Kidney tubule cell (primary cell): Measurements from ENCODE around the gene ITK.
A peak's percentile ranks its signal among the peaks of the same experiment; 100 is the strongest.
"Not testable (repeated sequence)": the region's sequence is repeated elsewhere in the genome, so short reads cannot be mapped to it uniquely, and the experiment has no call there.

ENCODE experiments used
- DNase-seq: peaks from one replicate; pipeline ENCODE4 v3.0.0-alpha.2; 2018; ENCODE audit warnings: low spot score

The ITK gene

DNA sequence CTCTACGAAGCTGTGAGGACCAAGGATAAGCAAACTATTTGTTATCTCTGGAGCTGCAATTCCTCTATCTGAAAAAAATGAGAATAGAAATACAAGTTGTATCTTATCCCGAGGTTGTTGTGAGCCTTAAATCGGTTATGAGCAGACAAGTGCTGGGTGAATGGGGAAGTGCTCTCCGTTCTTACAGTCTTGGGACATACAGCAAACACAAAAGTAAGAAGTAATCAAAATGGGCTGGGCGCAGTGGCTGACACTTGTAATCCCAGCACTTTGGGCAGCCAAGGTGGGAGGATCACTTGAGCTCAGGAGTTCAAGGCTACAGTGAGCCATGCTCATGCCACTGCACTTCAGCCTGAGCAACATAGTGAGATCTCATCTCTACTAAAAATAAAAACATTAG, 31.7 kb downstream of the ITK start:
- DNase-seq, result no peak

- DNase-seq, result no peak
Observed at GRCh38 chr5:157213527-157214243, 33.0 kb downstream of the ITK start.

GRCh38 chr5:157214415-157214814, 33.8 kb downstream of the ITK start:
- no peak for DNase-seq

GRCh38 chr5:157214861-157215513, 34.3 kb downstream of the ITK start:
- no peak for DNase-seq

DNA sequence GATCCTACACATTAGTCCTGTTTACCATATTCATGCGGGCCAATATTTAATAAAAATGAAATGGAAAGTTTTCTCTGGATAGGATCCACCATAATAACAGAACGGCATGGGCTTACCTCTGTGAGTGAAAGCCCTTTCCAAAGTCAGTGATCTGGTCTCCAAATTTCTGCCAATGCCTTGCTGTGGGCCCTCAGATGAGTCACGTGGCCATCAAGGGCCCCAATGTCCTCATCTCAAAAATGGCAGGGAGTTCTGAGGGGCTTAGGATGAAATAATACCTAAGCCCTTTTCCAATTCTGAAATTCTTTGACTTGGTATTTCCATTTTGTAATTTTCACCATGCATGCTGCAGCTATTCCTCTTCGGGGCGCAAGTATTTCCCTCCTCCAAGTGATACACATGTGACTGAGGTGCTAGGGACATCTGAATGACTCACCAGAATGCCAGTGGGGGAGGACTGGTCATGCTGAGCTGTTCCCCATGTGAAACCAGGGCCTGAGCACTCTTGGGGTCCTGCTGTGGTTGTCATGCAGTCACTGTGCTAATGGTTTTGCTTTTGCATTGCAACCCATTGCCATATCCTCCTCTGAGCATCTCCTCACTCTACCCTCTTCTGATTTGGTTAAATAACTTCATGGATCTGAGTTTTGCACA, 35.0 kb downstream of the ITK start:
- DNase-seq, result peak; percentile 30

DNA sequence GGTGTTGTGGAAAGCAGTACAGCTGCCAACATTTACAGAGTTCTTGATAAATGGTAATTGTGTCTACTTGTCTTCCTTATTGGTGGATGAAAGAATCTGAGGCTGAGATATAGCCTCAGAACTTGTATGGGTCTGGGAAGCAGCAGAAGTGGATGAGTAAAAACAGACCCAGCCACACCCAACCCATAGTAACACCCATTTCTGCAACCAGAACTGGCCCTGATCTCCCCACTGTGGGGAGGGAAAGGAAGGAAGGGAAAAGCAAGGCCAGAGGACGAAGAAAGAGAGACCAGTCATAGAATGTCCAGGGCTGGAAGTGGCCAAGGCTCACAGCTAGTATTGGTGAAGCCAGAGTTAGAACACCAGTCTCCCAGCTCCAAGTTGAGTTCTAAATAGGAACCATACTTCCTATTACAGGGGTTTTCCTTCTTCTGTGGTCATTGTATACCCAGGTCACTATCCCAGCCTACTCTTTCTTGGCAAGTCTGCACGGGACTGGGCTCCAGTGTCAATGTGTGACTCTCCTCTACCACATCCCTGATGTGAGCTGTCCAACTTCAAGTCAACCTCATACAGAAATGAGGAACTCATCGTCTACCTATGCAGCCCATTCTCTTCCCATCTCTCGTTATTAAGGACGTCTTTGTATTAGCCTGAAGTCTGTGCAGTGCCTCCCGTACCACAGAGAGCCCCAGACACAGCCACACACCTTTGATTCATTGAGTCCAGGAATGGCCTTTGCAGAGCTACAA, 35.9 kb downstream of the ITK start:
- DNase-seq, result no peak

- no peak for DNase-seq
Observed at GRCh38 chr5:157217289-157218024, 36.8 kb downstream of the ITK start.

DNA sequence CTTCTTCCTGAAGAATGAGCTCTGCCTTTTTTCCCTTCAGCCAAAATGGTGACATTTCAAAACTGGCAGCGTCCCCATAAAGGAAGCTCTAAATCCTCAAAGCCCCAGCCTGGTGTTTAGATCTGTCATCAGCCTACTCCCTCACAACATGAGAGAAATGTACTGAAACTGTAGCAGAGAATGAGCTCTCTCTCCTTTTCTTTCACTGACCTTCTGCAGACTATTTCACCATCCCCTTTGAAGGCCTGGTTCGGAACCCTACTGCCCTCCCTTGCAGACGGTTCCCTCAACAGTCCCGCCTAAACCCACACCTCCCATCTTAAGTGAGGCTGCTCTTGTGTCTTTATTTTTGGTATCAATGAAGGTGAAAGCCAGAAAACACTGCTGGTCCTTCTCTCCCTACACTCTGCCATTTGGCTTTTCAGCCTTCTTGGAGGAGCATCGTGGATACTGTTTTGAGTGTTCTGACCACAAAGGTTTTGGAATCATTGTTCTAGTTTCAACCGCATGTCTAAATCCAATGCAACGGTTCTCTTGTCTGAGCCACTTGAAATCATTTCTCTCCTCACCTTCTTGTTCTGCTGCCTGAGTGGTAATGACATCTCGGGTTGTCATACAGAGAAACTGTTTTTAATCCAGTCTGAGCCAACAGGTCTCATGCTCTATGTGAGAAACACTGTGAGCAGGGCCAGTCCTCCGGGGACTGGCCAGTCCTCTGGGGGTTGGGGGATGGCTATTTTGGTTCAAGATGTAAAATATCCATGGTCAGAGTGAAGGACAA, 39.0 kb downstream of the ITK start:
- DNase-seq, result no peak

DNA sequence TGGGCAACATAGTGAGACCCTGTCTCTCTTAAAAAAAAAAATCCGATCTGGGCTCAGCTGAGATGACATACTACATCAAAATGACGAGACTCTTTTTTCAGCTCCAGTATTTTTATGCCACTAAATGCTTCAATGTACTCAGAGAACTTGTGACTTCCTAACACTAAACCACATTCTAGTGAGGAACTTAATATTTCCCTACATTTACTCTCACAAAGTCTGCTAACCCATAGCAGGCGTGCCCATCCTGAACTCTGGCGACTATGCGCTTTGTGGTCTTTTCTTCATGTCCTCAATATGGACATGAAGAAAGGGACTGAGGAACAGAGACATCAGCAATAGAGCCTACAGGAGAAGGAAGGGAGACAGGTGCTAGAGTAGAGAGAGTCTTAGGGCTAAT, 41.3 kb downstream of the ITK start:
- DNase-seq, result no peak

GRCh38 chr5:157222506-157223230, 42.0 kb downstream of the ITK start:
- peak; percentile 47 for DNase-seq

DNA sequence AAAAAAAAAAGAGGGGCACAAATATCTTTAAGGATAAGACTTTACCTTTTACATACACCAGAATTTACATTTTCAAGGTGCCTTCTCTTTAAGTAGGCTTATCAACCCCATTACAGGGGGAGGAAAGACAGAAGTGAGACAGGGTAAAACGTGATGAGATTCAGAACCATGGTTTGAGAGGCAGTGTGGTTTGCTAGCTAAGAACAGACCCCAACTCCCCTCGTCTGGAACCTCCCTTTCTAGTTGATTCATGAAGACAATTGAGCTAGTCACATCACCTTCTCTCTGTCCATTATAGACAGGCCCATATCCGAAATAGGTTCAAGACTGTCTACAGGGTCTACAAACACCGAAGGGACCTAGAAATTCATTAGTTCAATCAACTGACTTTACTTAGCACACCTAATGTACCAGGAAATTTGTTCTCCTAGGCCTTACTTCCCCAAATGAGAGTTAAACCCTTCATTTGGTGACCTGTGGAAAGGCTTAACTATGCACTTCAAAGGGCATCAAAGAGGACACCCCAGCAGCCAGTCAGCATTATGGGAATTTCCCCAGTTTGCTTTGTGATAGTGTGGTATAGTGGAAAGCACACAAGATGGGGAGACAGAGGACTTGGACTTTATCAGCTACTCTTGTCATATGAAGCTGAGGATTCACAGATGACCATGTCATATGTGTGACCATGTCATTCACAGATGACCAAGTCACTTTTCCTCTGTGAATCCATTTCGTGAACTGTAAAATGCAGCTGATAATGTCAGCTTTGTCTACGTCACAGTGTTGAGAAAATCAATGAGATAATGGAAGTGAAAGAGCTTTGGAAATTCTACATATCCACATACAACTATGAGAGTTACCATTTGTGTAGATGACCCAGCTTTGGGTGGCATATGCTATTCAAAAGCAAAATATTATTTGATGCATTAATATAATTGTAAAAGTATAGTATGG, 45.1 kb downstream of the ITK start:
- DNase-seq, result no peak

DNA sequence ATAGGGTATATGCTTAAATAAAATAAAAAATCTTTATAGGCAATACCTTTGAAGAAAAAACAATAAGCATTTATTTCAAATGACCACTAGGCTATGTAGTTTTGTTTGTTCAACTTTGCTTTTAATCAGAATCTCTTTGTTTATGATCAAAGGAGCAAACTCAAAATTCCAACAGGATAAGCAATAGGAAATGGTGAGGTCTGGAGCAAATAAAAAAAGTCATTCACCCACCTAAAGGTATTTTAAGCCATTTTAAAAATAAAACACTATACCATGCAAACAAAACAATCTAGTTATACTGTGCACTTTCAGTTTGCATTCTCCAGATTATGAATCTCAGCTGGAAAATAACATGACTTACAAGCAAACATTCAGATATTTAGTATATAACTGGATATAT, 50.0 kb downstream of the ITK start:
- no peak for DNase-seq

DNA sequence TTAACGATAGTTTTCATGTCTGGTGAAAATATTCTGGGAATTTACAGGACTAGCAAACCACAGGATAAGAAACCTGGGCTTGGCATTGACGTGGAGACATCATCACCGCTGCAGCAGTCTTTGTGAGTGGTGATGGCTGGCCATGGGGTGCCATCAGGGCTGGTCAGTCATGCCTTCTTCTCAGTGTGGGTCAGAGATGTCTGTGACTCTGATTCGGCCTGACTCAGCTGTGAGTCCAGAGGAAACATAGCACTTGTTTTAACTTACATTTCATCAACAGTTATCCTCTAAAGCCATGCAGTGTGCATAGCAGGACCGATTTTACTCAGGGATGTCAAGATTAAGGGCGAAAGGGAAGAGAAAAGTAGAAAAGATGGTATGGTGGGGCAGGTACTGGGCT, 52.1 kb downstream of the ITK start:
- DNase-seq, result peak; percentile 13

GRCh38 chr5:157233515-157233914, 52.9 kb downstream of the ITK start:
- no peak for DNase-seq

- DNase-seq, result no peak
Observed at GRCh38 chr5:157236423-157236822, 55.8 kb downstream of the ITK start.

DNA sequence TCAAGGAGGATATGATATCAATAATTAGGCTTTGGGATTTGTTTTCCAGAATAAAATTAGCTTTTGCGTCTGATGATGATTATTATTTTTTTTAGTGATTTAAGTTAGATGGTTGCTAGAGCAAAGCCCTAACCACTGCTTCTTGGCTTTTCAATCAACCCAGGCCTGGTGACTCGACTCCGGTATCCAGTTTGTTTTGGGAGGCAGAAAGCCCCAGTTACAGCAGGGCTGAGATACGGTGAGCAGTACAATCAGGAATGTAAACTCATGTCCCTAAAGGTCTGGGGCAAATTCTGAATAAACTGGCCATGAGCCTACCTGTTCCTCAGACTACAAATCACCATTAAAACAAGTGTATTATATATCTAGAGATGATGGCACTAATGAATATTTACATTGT, 60.8 kb downstream of the ITK start:
- DNase-seq, result peak; percentile 28

- DNase-seq, result not testable (repeated sequence)
Observed at GRCh38 chr5:157244704-157245103, 64.1 kb downstream of the ITK start.

GRCh38 chr5:157245476-157245875, 64.8 kb downstream of the ITK start:
- DNase-seq, result peak; percentile 21

- DNase-seq, result no peak
Observed at GRCh38 chr5:157245886-157246285, 65.2 kb downstream of the ITK start.
